Loucy (cell line): ENCODE measurements around the gene GNA12.
"Not testable (repeated sequence)": the region's sequence is repeated elsewhere in the genome, so short reads cannot be mapped to it uniquely, and the experiment has no call there.

ENCODE experiments used
- H2AFZ ChIP-seq: fragments of 200-600 bp; sonication (generic); 2 replicates; pipeline ENCODE4 v1.6.0; 2016; ENCODE audit warnings: antibody characterized with exemption, mild to moderate bottlenecking, low read length, moderate library complexity
- H3F3A ChIP-seq: fragments of 200-600 bp; 2 replicates; pipeline ENCODE4 v1.6.0; 2016; ENCODE audit warnings: antibody characterized with exemption, low read depth, mild to moderate bottlenecking
- H3K27me3 ChIP-seq: fragments of 200-600 bp; sonication (generic); 2 replicates; pipeline ENCODE4 v1.6.1; 2014; ENCODE audit warnings: low read length, mild to moderate bottlenecking; ENCODE audit not compliant: insufficient read depth, poor library complexity, severe bottlenecking
- H3K36me3 ChIP-seq: fragments of 200-600 bp; sonication (generic); 2 replicates; pipeline ENCODE4 v1.6.1; 2016; ENCODE audit warnings: low read length; ENCODE audit not compliant: insufficient read depth
- H3K4me1 ChIP-seq: fragments of 200-600 bp; sonication (generic); 2 replicates; pipeline ENCODE4 v1.5.1; 2014; ENCODE audit warnings: low read length, mild to moderate bottlenecking; ENCODE audit not compliant: insufficient read depth, poor library complexity, severe bottlenecking
- H3K4me2 ChIP-seq: fragments of 200-600 bp; sonication (generic); 2 replicates; pipeline ENCODE4 v1.6.0; 2014; ENCODE audit warnings: antibody characterized with exemption, low read length, low read depth, mild to moderate bottlenecking; ENCODE audit not compliant: poor library complexity, severe bottlenecking
- H3K4me3 ChIP-seq: fragments of 200-600 bp; sonication (generic); 2 replicates; pipeline ENCODE4 v1.5.1; 2014; ENCODE audit warnings: low read length, mild to moderate bottlenecking, mixed read lengths; ENCODE audit not compliant: poor library complexity, severe bottlenecking
- H3K79me2 ChIP-seq: fragments of 200-600 bp; sonication (generic); 2 replicates; pipeline ENCODE4 v1.6.1; 2014; ENCODE audit warnings: low read length; ENCODE audit not compliant: insufficient read depth
- H3K9ac ChIP-seq: fragments of 200-600 bp; sonication (generic); 2 replicates; pipeline ENCODE4 v1.6.0; 2014; ENCODE audit warnings: mild to moderate bottlenecking, low read depth, low read length, moderate library complexity; ENCODE audit not compliant: poor library complexity, severe bottlenecking
- H3K9me2 ChIP-seq: fragments of 200-600 bp; sonication (generic); replicated peaks from 2 replicates; pipeline ENCODE4 v1.6.1; 2016; ENCODE audit warnings: low read depth, low read length, mixed read lengths
- H3K9me3 ChIP-seq: fragments of 200-600 bp; sonication (generic); 2 replicates; pipeline ENCODE4 v1.6.1; 2014; ENCODE audit warnings: mild to moderate bottlenecking, antibody characterized with exemption, low read length, low read depth; ENCODE audit not compliant: insufficient read depth
- H4K20me1 ChIP-seq: fragments of 200-600 bp; sonication (generic); 2 replicates; pipeline ENCODE4 v1.6.0; 2014; ENCODE audit warnings: antibody characterized with exemption, low read length, mild to moderate bottlenecking; ENCODE audit not compliant: insufficient read depth, poor library complexity, severe bottlenecking
- CTCF ChIP-seq: fragments of 200-600 bp; sonication (generic); conservative IDR thresholded peaks from 2 replicates; pipeline ENCODE4 v1.5.1; 2014; ENCODE audit warnings: mild to moderate bottlenecking, antibody characterized with exemption, low read length
- EZH2phosphoT487 ChIP-seq: fragments of 200-600 bp; IDR thresholded peaks from 2 replicates; pipeline ENCODE4 v1.6.1; 2018; ENCODE audit warnings: antibody characterized with exemption, mild to moderate bottlenecking, moderate library complexity, borderline replicate concordance

Gene GNA12

GRCh38 chr7:2726316-2727018, 117.6 kb downstream of the GNA12 start:
- peaks cover 15% of the 10 kb centered on the region for H3K4me1 ChIP-seq
- H3K4me2 ChIP-seq, result no peak overlapping the region
- H3F3A ChIP-seq, result no peaks in the 10 kb centered on the region
- no peaks in the 10 kb centered on the region for H3K9me2 ChIP-seq
- peaks cover 14% of the 10 kb centered on the region; the same call in 1 of the 2 replicates for H3K79me2 ChIP-seq
- H2AFZ ChIP-seq, result no peak overlapping the region
- H3K4me3 ChIP-seq, result no peak overlapping the region
- H3K27me3 ChIP-seq, result no peaks in the 10 kb centered on the region
- no peaks in the 10 kb centered on the region for H3K9me3 ChIP-seq
- H3K9ac ChIP-seq, result no peak overlapping the region
- peaks cover 55% of the 10 kb centered on the region; the same call in 1 of the 2 replicates for H3K36me3 ChIP-seq
- H4K20me1 ChIP-seq, result no peaks in the 10 kb centered on the region
- TF ChIP-seq CTCF (no peak), EZH2phosphoT487 (no peak)

DNA sequence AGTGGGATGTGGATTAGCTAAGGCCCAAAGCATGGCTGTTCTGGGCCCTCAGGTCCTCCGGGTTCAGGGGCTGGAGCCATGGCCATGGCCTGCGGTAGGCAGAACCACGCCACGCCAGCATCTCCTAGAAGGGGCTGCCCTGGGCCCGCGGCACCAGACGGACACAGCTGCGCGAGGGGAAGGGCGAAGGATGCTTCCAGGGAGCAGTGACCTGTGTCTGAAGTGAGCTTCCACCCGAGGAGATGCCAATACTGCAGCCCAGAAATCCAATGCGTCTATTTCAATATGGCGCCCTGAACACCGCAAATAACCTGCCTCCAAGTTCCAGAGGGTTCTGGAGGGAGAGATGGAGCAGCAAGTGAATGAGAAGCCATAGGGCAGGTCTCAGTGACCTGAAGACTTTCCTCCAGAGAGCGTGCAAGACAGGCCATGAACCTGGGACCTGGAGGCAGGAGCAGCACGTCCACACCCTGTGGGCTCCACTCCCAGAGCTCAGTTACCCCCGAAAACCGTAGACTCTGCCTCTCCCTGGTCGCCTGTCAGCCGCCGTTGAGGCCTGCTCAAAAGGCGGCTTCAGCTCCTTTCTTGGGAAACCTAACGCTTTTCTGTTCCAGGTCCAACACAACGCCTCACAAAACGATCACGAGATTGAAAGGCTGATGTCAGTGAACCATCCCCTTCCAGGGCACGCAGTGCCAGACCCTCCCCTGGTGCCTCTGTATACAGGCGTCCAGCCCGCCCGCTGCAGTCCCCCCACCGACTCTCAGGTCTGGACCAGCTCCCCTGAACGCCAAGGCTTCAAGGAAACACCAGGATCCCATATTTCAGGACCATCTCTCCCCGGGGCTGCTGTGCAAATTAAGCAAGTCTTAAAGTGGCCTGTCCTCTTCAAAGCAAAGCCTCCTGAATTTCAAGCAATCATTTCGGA, 118.7 kb downstream of the GNA12 start:
- Histone ChIP-seq H2AFZ (no peak overlapping the region), H3K4me1 (peaks cover 21% of the 10 kb centered on the region), H3K9me2 (no peaks in the 10 kb centered on the region), H3K36me3 (peaks cover 44% of the 10 kb centered on the region; the same call in 1 of the 2 replicates), H3K4me2 (no peak overlapping the region), H3K9me3 (no peaks in the 10 kb centered on the region), H3K27me3 (no peaks in the 10 kb centered on the region), H3K4me3 (no peak overlapping the region), H4K20me1 (no peaks in the 10 kb centered on the region), H3F3A (no peaks in the 10 kb centered on the region), H3K9ac (no peak overlapping the region), H3K79me2 (peaks cover 4% of the 10 kb centered on the region; the same call in 1 of the 2 replicates)
- TF ChIP-seq EZH2phosphoT487, result no peak
- no peak for TF ChIP-seq CTCF

GRCh38 chr7:2724453-2725177, 119.5 kb downstream of the GNA12 start:
- Histone ChIP-seq H3K4me3 (no peak overlapping the region), H3K9ac (no peak overlapping the region), H3F3A (no peaks in the 10 kb centered on the region), H3K9me2 (no peaks in the 10 kb centered on the region), H4K20me1 (no peaks in the 10 kb centered on the region), H3K9me3 (no peaks in the 10 kb centered on the region), H2AFZ (no peak overlapping the region), H3K4me2 (no peak overlapping the region), H3K79me2 (peaks cover 4% of the 10 kb centered on the region; the same call in 1 of the 2 replicates), H3K4me1 (peaks cover 26% of the 10 kb centered on the region), H3K36me3 (peaks cover 36% of the 10 kb centered on the region; the same call in 1 of the 2 replicates), H3K27me3 (no peaks in the 10 kb centered on the region)
- TF ChIP-seq CTCF, result no peak

GRCh38 chr7:2724036-2724435, 120.1 kb downstream of the GNA12 start:
- not testable (repeated sequence) for H3K79me2 ChIP-seq, H3K9me2 ChIP-seq, H2AFZ ChIP-seq, H3K9ac ChIP-seq, H3F3A ChIP-seq, H3K27me3 ChIP-seq, H4K20me1 ChIP-seq, H3K4me2 ChIP-seq, H3K4me3 ChIP-seq, H3K9me3 ChIP-seq
- Histone ChIP-seq H3K36me3 (peaks cover 30% of the 10 kb centered on the region; the same call in 1 of the 2 replicates), H3K4me1 (peaks cover 31% of the 10 kb centered on the region)
